GM18505 (cell line): ENCODE data around the gene IL17REL.

Experiments used
- ATAC-seq: cut with Tn5 transposase; IDR thresholded peaks from one replicate; pipeline ENCODE4 v1.9.1; 2021; ENCODE audit not compliant: unreplicated experiment
- POLR2A ChIP-seq: IDR thresholded peaks from 4 replicates; pipeline ENCODE4 v1.6.1; 2011; ENCODE audit warnings: borderline replicate concordance; ENCODE audit not compliant: insufficient read depth, insufficient read length; ENCODE audit errors: extremely low read depth

The IL17REL gene

DNA sequence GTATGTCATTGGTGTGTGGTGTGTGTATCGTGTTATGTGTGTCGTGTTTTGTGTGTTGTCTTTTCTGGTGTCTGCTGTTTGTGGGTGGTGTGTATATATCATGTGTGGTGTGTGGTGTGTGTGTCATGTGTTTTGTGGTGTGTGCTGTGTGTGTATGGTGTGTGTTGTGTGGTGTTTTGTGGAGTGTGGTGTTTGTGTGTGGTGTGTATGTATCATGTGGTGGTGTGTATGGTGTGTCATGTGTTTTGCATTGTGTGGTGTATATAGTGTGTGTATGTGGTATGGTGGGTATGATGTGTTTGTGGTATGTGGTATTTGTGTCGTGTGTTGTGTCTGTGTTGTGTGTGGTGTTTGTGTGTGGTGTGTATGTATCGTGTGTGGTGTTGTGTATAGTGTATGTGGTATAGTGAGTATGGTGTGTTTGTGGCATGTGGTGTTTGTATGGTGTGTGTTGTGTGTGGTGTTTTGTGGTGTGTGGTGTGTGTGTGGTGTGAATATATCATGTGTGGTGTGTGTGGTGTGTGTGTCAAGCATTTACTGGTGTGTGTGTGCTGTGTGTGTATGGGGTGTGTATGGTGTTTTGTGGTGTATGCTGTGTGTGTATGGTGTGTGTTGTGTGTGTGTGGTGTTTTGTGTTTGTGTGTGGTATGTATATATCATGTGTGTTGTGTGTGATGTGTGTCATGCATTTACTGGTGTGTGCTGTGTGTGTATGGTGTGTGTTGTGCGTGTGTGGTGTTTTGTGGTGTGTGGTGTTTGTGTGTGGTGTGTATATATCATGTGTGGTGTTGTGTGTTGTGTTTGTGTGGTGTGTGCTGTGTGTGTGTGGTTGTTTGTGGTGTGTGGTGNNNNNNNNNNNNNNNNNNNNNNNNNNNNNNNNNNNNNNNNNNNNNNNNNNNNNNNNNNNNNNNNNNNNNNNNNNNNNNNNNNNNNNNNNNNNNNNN is 39.3 kb downstream of the IL17REL start:
- no peak for TF ChIP-seq POLR2A
- no peak for ATAC-seq

DNA sequence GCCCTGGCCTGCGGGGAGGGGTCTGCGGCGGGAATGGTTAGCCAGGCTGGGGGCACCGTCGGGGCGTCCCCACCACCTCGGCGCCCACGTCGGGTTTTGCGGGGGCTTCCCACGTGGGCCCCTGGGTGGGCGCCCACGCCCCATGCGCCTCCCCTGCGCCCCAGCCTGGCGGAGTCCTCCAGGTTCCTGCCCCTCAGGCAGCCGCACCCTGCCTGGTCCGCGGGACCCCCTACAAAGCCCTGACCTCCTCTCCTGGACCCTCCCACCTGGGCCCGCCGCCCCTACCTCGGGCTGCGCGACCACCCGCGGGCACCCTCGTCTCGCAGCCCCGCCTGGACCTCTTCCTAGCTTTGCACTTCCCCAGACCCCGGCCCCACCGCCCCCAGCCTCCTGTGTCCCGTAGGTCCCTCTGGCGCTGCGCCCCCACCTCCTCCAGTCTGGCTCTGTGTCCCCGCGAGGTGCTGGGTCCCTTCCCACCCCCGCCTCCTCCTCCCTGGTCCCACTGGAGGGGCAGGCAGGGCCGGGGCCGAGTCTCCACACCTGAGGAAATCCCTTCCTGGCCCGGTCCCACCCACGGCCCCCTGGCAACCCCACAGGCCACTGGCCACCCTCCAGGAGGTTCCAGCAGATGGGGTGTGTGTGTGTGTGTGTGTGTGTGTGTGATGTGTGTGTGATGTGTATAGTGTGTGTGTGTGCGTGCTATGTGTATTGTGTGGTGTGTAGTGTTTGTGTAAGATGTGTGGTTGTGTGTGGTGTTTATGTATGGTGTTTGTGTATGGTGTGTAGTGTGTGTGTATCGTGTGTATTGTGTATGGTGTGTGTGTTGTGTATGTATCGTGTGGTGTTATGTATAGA is 40.2 kb downstream of the IL17REL start:
- no peak for ATAC-seq
- TF ChIP-seq POLR2A: no peak

DNA sequence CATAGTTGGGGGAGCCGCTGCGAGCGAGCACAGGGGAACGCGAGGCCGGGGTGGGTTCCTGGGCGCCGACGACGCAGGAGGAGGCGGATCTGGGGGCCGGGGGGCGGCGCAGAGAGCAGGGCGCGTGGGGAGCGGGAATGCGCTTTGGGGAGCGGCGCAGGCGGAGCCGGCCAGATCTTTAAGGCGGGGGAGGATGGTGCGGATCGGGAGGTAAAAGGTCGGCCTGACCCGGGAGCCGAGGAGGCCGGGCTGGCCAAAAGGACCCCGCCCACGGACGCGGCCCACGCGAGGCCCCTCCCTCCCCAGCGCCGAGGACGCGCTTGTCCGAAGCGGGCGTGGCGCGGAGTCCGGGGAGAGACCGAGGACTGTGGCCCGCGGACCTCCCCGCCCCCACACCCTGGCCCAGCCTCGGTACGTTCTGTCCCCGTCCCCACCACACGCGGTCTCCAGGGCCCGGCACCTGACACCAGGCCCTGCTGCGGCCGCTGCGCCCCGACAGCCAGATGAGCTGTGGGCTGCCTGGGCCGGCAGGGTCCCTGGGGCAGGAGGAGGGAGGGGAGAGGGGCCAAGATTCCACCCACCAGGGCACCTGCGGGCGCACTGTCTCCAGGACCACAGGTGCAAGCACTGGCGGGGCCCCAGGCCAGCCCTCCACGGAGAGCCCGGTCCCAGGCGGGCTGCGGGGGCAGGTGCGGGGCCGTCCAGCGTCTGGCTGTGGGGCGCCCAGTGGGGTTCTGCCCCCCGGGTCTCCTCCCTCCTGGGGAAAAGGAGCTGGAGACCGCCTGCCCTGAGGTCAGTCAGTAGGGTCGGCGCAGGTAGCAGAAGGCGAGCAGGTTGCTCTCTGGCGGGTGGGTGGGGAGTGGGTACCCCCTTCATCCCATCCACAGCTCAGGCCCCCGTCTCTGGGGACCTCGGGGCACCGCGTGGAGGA is 41.1 kb downstream of the IL17REL start:
- ATAC-seq: peak; percentile 16
- peak; percentile 55 for TF ChIP-seq POLR2A

DNA sequence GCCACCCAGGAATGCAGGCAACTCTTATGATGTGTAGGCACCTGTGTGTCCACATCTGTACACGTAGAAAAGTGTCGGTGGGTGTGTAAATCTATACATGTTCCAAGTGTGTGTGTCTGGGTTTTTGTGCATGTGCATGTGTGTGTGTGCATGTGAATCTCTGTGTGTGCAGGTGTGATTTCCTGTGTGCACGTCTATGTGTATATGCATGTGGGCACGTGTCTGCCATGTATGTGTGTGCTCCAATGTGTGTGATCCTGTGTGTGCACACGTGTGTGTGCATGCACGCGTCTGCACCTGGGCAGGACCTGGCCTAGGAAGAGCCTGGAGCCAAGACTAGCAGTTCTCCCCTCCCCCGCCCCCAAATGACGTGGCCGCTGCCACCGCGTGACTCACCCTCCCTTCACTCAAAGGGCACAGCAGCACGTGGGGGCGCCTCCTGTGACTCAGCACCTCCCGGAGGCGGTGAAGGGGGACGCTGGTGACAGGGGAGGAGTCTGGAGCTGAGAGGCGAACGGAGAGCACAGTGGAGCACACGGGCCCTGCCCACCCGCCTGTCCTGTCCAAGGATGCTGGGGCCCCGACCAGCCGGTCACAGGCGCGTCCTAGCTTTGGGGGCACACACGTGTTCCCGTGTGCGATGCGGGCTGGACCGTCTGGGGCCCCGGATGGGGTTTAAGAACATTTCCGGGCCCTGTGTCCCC is 41.9 kb downstream of the IL17REL start:
- ATAC-seq: peak; percentile 51

DNA sequence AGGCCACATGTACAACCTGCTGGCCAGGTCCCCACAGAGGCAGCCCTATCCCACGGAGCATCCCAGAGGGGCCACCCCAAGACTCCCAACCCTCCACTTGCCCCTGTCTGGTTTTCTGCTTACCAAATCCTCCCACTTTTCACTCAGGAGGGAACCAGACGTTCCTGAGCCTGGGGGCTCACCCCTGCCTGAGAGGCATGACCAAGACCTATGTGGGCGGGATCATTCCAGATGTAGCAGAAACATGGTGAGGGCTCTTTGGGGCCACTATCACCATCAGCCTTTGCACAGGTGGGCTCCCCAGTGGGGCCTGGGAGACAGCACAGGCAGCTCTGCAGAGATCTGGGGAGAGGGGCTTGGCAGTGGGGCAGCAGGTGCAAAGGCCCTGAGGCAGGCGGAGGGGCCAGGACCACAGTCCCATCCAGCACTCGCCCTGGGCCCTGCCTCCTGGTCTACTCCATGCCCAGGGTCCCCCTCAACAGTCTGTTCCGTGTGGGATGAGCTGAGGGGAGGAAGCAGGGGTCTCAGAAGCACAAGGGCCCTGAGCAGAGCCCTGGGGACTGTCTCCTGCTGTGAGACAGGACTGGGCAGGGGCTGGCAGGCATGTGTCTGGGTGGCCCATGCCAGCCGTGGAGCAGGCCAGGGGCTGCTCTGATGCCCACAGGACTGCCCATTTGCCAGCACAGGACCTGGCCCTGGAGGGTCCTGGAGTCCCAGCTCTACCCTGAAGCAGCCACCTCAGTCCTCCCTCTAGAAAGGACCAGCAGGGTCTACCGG is 42.6 kb downstream of the IL17REL start:
- ATAC-seq: no peak

More for the DNA sequence above, 41.9 kb downstream of the IL17REL start:
- TF ChIP-seq POLR2A: peak; percentile 77

DNA sequence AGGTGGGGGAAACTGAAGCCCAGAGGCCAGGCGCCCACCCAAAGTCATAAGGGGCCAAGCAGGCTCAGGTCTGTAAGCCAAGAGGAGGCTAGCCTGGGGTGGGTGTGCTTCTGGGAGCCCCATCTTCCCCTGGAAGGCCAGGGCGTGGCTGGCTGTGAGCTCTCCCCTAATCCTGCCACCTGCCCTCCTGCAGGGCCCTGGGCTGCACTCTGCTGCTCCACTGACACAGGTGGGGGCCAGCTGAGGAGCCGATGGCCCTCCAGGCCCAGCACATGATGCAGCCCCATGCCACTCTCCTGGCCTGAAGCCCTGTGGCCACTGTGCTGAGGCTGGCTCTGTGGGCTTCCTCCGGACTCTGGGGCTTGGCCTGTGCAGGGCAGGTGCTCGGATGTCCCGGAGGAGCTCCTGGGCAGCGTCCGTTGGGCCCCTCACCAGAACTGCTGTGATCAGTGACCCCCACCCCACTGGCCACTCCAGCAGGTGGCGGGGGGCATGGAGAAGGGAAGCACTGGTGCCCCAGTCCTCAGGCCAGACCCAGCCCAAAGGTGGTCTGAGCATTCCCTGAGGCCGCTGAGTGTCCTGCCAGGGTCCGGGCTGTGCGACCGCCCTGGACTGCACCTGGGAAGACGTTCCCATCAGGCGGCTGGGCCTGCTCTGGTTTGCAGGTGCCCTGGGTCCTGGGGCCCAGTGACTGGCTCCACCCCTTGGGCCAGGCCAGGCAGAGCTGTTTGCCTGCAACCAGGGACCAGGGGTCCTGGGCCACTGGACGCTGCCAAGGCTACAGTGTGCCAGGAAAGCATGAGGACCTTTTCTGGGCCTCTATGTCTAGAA is 43.5 kb downstream of the IL17REL start:
- no peak for TF ChIP-seq POLR2A
- no peak for ATAC-seq

More for the DNA sequence above, 42.6 kb downstream of the IL17REL start:
- no peak for TF ChIP-seq POLR2A

DNA sequence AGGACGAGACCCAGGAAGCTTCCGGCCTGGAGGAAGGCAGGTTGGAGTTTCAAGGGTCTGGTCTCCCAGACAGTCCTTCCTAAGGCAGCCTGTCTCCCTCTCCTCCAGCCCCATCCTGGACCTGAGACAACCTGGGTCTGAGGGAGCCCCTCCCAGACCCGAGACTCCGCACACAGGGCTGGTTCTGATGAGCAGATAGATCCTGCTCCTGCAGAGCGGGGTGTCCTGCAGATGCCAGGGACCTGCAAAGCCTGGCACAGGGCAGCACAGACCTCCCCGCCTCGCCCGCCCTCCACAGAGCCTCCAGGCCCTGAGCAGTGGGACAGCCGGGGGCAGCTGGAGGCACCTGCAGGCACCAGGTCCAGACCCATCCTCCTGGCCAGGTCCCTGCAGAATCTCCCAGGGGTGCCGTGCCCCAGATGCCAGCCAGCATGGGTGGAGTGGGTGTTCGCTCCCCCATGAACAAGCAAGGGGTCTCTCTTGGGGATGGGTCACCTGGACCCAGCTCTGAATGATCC is 44.2 kb downstream of the IL17REL start:
- no peak for ATAC-seq
- no peak for TF ChIP-seq POLR2A

DNA sequence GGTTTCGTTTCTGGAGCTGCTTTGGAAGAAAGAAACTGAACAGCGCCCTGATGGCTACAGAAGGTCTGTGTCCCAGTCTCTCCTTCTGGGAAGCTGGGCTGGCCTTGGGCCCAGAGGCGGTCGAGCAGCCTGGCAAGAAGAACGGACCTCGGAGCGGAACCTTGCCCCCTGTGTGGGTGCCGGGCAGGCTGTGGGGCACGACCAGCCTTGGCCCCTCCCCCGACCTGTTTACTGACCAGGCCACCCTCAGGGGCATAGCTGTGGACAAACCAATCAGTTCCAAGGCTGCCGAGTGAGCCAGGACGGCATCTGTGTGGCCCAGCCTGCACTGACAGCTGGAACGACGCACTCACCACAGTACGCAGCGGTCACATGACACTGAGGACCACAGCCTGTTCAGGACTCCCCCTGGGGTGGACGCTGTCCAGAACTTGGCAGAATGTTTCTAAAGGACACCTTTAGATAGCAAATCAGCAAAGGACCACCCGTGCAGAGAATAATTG is 44.8 kb downstream of the IL17REL start:
- no peak for ATAC-seq
- no peak for TF ChIP-seq POLR2A

DNA sequence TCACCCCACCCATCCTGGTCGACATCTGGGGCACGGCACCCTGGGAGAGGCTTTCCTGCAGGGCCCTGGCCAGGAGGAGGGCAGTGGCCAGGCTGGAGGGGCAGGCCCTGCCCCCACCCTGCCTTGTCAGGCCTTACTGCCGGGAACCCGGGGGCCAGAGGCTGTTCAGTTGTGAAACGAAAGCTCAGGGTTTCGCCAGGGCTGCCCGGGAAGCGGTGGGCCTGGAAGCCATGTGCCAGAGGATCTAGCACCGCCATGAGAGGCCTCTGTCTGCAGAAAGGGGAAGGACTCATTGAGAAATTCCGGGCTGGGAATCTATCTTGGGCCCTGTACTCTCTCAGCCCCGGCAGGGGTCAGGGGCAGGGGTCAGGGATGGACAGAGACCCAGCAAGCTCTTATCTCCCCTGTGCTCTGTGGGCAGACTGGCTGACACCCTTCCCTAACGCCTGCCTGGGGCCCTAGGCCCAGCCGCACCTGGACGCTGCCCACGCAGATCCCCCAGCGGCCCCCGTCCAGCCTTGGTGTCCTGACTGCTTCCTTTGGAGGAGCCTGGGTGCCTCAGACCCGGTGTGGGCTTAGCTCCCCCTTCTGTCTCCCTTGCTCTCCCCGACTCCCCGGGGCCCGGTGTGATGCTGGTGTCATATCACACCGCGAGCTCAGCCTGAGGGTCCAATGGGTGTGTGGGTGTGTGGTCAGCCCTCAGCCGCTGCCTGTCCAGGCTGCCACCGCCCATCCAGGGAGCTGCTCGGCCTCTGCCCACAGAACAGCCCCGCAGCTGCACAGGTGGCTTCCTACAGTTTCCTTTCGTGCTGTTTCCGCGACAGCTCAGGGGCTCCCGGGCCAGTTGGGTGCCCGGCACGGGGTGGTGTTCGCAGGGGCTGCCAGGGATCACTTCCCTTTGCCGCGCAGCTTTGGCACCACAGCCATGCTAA is 45.5 kb downstream of the IL17REL start:
- no peak for ATAC-seq
- TF ChIP-seq POLR2A: no peak

DNA sequence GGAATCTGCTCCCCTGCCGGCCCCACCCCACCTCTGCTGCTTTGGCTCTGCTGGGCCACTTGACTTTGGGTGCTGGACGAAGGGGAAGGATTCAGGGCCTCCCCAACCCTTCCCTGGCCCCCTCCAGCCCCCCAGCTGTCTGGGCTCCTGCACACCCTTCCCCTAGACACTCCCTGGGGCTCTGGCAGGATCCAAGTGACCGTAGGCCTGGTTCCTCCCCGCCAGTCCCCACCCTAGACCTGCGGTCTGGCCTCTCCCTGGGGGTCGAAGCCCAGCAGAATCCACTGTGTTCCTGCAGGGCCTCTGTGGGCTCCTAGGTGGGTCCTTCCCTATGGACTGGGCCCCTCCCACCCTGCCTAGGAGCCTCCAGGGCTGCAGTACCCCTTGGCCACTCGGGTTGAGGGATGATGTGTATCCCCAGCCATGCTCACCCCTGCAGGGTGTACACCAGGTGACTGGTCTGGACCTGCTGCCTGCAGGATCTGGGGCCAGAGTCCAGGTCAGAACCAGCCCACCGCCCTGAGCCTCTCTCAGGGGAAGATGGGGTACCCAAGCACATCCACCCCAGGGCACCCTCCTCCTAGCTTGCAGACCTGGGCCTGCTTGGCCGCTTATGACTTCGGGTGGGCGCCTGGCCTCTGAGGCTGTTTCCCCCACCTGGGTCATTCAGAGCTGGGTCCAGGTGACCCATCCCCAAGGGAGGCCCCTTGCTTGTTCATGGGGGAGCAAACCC is 46.4 kb downstream of the IL17REL start:
- no peak for TF ChIP-seq POLR2A
- no peak for ATAC-seq
